Keratinocyte (primary cell): ENCODE results near the gene ICA1L. TPM values are rescaled to one million over a fixed set of nuclear protein-coding genes. Genes with fewer than 3 reads are reported as not detected.

Source experiments
- DNase-seq: peaks from one replicate; pipeline ENCODE4 v3.0.0-alpha.2; 2011; ENCODE audit warnings: low read depth, missing footprints, low spot score
- FAIRE-seq: peaks from 2 replicates; lab custom pipeline; 2011; peaks lifted over from hg19 to GRCh38; lab: Jason Lieb, UNC
- H2AFZ ChIP-seq: 2 replicates; pipeline ENCODE4 v1.6.0; 2012; ENCODE audit warnings: low read length, control low read depth, inconsistent platforms; ENCODE audit not compliant: control insufficient read depth
- H3K27ac ChIP-seq: 2 replicates; pipeline ENCODE4 v1.5.1; 2011; ENCODE audit warnings: low read length; ENCODE audit not compliant: control insufficient read depth, insufficient read depth
- H3K27me3 ChIP-seq: 3 replicates; pipeline ENCODE4 v1.6.0; 2011; ENCODE audit warnings: low read length; ENCODE audit not compliant: control insufficient read depth, insufficient read depth; ENCODE audit errors: extremely low read depth
- H3K36me3 ChIP-seq, 2 experiments: 2 replicates in 1 of 2; 3 replicates in 1 of 2; pipeline ENCODE4 v1.5.1; 2011; ENCODE audit warnings: low read length in 2 of 2, mild to moderate bottlenecking in 1 of 2; ENCODE audit not compliant: control insufficient read depth in 2 of 2, insufficient read depth in 2 of 2; ENCODE audit errors: extremely low read depth in 1 of 2
- H3K4me1 ChIP-seq: 3 replicates; pipeline ENCODE4 v1.5.1; 2011; ENCODE audit warnings: low read length; ENCODE audit not compliant: control insufficient read depth, insufficient read depth; ENCODE audit errors: extremely low read depth
- H3K4me2 ChIP-seq: 3 replicates; pipeline ENCODE4 v1.6.0; 2011; ENCODE audit warnings: low read depth, low read length; ENCODE audit not compliant: control insufficient read depth, insufficient read depth; ENCODE audit errors: extremely low read depth
- H3K4me3 ChIP-seq, 3 experiments: fragments of 200-600 bp in 1 of 3; sonication (generic) in 1 of 3; 2 replicates in 2 of 3; 3 replicates in 1 of 3; pipeline ENCODE4 v1.5.1; 2011 to 2016; ENCODE audit warnings: low read length in 3 of 3, mild to moderate bottlenecking in 3 of 3, control low read depth in 2 of 3, inconsistent platforms in 1 of 3, low read depth in 1 of 3, mixed read lengths in 1 of 3, mixed run types in 1 of 3, moderate library complexity in 1 of 3; ENCODE audit not compliant: control insufficient read depth in 2 of 3, insufficient read depth in 2 of 3; ENCODE audit errors: extremely low read depth in 1 of 3
- H3K79me2 ChIP-seq: 2 replicates; pipeline ENCODE4 v1.6.0; 2012; ENCODE audit warnings: low read length; ENCODE audit not compliant: control insufficient read depth, insufficient read depth
- H3K9ac ChIP-seq: 3 replicates; pipeline ENCODE4 v1.6.0; 2011; ENCODE audit warnings: low read length; ENCODE audit not compliant: control insufficient read depth, insufficient read depth; ENCODE audit errors: extremely low read depth
- H3K9me1 ChIP-seq: 3 replicates; pipeline ENCODE4 v1.6.0; 2011; ENCODE audit warnings: low read length; ENCODE audit not compliant: control insufficient read depth, insufficient read depth; ENCODE audit errors: extremely low read depth
- H3K9me3 ChIP-seq: 2 replicates; pipeline ENCODE4 v1.5.1; 2012; ENCODE audit warnings: low read depth, low read length; ENCODE audit not compliant: control insufficient read depth
- H4K20me1 ChIP-seq: 3 replicates; pipeline ENCODE4 v1.6.0; 2011; ENCODE audit warnings: low read length; ENCODE audit not compliant: control insufficient read depth, insufficient read depth; ENCODE audit errors: extremely low read depth
- CTCF ChIP-seq, 3 experiments: IDR thresholded peaks in 1 of 3; conservative IDR thresholded peaks in 1 of 3; optimal IDR thresholded peaks in 1 of 3; 2 replicates in 2 of 3; 3 replicates in 1 of 3; pipeline versions ENCODE3 to v1.5.1; 2011; ENCODE audit warnings: low read length in 3 of 3, mild to moderate bottlenecking in 3 of 3, moderate library complexity in 2 of 3, control low read depth in 1 of 3, inconsistent platforms in 1 of 3; ENCODE audit not compliant: insufficient read depth in 2 of 3; ENCODE audit errors: extremely low read depth in 1 of 3
- EZH2 ChIP-seq: IDR thresholded peaks from one replicate; pipeline ENCODE4 v1.6.1; 2012; ENCODE audit warnings: inconsistent platforms, mild to moderate bottlenecking, low read length, moderate library complexity
- dilution Hi-C: fragments of 300-500 bp; cut with MboI; formaldehyde crosslinking; loops from one replicate; pipeline ENCODE4 v1.7.0; 2020; ENCODE audit warnings: low sequenced_read_pairs; ENCODE audit not compliant: extremely low pct_ligation_motif_present
- polyA plus RNA-seq, 5 experiments: library from polyadenylated mRNA; depleted of rRNA in 3 of 5; stranded (reverse) in 3 of 5; stranded (forward) in 1 of 5; unstranded in 1 of 5; fragments of >200 nt; gene quantifications; 1 replicate in 1 of 5; 2 replicates in 3 of 5; 3 replicates in 1 of 5; pipeline versions ENCODE4 v1.2.1 to v1.2.3, GENCODE V29; 2011 to 2012; ENCODE audit warnings: missing spikeins in 2 of 5, low read depth in 1 of 5, low replicate concordance in 1 of 5

Gene ICA1L
- polyA plus RNA-seq, 1 donor (not counting 4 experiments of a cell fraction or from before 2014, with no cell fraction given), result 2.2 TPM

GRCh38 chr2:202911512-202912341 is 40.2 kb upstream of the ICA1L start, which contains the start of the genes CARF and WDR12:
Gene CARF, plus strand, starts transcription at chr2:202912275. Its CDS starts 29,628 bp downstream, at chr2:202941903.
Gene WDR12, minus strand, starts transcription at chr2:202911673. Its CDS starts 197 bp downstream, at chr2:202911476.
- H3K27ac ChIP-seq, result peak within 1 kb of the TSS; percentile 91
- no peaks in the 10 kb centered on the region for H4K20me1 ChIP-seq
- no peak for DNase-seq
- no peaks in the 10 kb centered on the region for H3K9me3 ChIP-seq
- peaks cover 41% of the 10 kb centered on the region for H3K79me2 ChIP-seq
- no peaks in the 10 kb centered on the region for H3K9me1 ChIP-seq
- H3K36me3 ChIP-seq, result peaks cover 0 to 5% of the 10 kb centered on the region in 2 experiments
- H2AFZ ChIP-seq, result peak within 1 kb of the TSS; percentile 87
- H3K9ac ChIP-seq, result peak within 1 kb of the TSS; percentile 90
- peak within 1 kb of the TSS; percentile 85 to 96 (median 86) for H3K4me3 ChIP-seq
- FAIRE-seq, result peak; percentile 65
- dilution Hi-C loops, result no loop called here
- peaks cover 6% of the 10 kb centered on the region for H3K4me1 ChIP-seq
- TF ChIP-seq CTCF (optimal IDR thresholded peaks at IDR 0.05 in 1 of 3, IDR thresholded peaks at IDR 0.05 in 1 of 3, conservative IDR thresholded peaks at IDR 0.05 in 1 of 3; ENCODE audit: extremely low read depth in 1 of 3, insufficient read depth in 2 of 3, low read length in 3 of 3) (no peak), EZH2 (no peak)
- H3K4me2 ChIP-seq, result peak within 1 kb of the TSS; percentile 87
- no peaks in the 10 kb centered on the region for H3K27me3 ChIP-seq

DNA sequence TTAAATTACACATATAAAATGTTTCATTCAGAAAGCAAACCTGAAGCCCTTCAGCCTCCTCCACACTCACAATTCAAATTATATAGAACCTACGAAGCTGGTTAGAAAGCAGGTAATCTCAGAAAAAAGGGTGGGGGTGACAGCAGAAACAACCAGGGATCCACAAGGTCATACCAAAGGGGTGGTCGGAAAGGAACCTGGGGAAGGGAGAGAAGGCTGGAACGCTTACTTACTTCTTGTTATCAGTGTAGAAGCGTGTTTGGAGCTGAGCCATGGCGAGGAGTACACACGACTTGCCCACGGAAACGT is 39.6 kb upstream of the ICA1L start:
- Histone ChIP-seq H3K4me3 (peak overlapping the region; percentile 85 to 96 (median 86)), H3K27me3 (no peaks in the 10 kb centered on the region), H3K9me3 (no peaks in the 10 kb centered on the region), H4K20me1 (no peaks in the 10 kb centered on the region), H3K9ac (peak overlapping the region; percentile 90), H3K79me2 (peaks cover 41% of the 10 kb centered on the region), H3K9me1 (no peaks in the 10 kb centered on the region), H3K27ac (peak overlapping the region; percentile 91), H2AFZ (peak overlapping the region; percentile 87), H3K4me1 (peaks cover 6% of the 10 kb centered on the region), H3K36me3 (peaks cover 0 to 5% of the 10 kb centered on the region in 2 experiments), H3K4me2 (peak overlapping the region; percentile 87)
- no peak for TF ChIP-seq CTCF (optimal IDR thresholded peaks at IDR 0.05 in 1 of 3, IDR thresholded peaks at IDR 0.05 in 1 of 3, conservative IDR thresholded peaks at IDR 0.05 in 1 of 3; ENCODE audit: extremely low read depth in 1 of 3, insufficient read depth in 2 of 3, low read length in 3 of 3)
- TF ChIP-seq EZH2, result no peak
- dilution Hi-C loops, result no loop called here
- no peak for FAIRE-seq
- DNase-seq, result no peak
